ENCODE data around the gene SLC12A8.

DNA sequence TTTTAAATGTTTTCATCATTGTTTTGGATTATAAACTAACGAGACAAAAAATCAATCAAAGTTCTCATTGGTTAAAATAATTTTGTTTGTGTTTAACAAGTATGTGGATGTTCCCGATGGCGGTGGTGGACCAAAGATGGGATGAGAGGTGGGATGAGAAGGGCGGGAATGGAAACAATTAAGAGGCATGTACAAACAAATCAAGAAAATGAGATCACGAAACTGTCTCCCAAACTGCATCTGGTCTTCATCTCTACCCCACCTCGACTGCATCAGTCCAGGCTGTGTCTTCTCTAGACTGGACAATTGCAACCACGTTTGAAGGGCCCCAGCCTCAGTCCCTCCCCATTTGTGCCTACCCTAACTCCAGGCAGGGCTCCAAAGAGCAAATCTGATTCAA, 56.1 kb downstream of the SLC12A8 start:
- TF ChIP-seq EZH2 (IDR thresholded peaks at IDR 0.05; ENCODE audit: insufficient read depth, poor library complexity, severe bottlenecking) (no peak), EZH2phosphoT487 (IDR thresholded peaks at IDR 0.05; ENCODE audit: insufficient read depth, low read depth) (no peak)

Measured in GM23248 (cell line).